HG03159 (cell line): ENCODE data around the gene SGPP1.
"Not testable (repeated sequence)": the region's sequence is repeated elsewhere in the genome, so short reads cannot be mapped to it uniquely, and the experiment has no call there.

Experiments used
- ATAC-seq: cut with Tn5 transposase; IDR thresholded peaks from one replicate; pipeline ENCODE4 v1.9.1; 2021; ENCODE audit warnings: mild to moderate bottlenecking, moderate library complexity; ENCODE audit not compliant: unreplicated experiment

SGPP1 gene

GRCh38 chr14:63726499-63726898 lies 1.4 kb downstream of the SGPP1 start:
- ATAC-seq: no peak

- no peak for ATAC-seq
Measured at GRCh38 chr14:63725786-63726460, 1.9 kb downstream of the SGPP1 start.

GRCh38 chr14:63717702-63718101 lies 10.2 kb downstream of the SGPP1 start:
- ATAC-seq: no peak

- ATAC-seq: no peak
Measured at GRCh38 chr14:63715360-63715759, 12.5 kb downstream of the SGPP1 start.

- ATAC-seq: no peak
Measured at GRCh38 chr14:63713764-63714163, 14.1 kb downstream of the SGPP1 start.

GRCh38 chr14:63713058-63713457 lies 14.8 kb downstream of the SGPP1 start:
- no peak for ATAC-seq

- no peak for ATAC-seq
Measured at GRCh38 chr14:63712123-63712522, 15.7 kb downstream of the SGPP1 start.

GRCh38 chr14:63710497-63710896 lies 17.4 kb downstream of the SGPP1 start:
- no peak for ATAC-seq

- ATAC-seq: no peak
Measured at GRCh38 chr14:63709589-63709988, 18.3 kb downstream of the SGPP1 start.

GRCh38 chr14:63707216-63707615 lies 20.6 kb downstream of the SGPP1 start:
- no peak for ATAC-seq

- ATAC-seq: peak; percentile 46
Measured at GRCh38 chr14:63705561-63706070, 22.2 kb downstream of the SGPP1 start.

- not testable (repeated sequence) for ATAC-seq
Measured at GRCh38 chr14:63702530-63702929, 25.3 kb downstream of the SGPP1 start.

- ATAC-seq: no peak
Measured at GRCh38 chr14:63701606-63702299, 26.1 kb downstream of the SGPP1 start.

GRCh38 chr14:63692310-63693020 lies 35.4 kb downstream of the SGPP1 start:
- ATAC-seq: no peak

GRCh38 chr14:63689132-63689531 lies 38.7 kb downstream of the SGPP1 start:
- no peak for ATAC-seq

GRCh38 chr14:63686926-63687325 lies 40.9 kb downstream of the SGPP1 start:
- ATAC-seq: no peak

- ATAC-seq: no peak
Measured at GRCh38 chr14:63685401-63685800, 42.5 kb downstream of the SGPP1 start.

GRCh38 chr14:63682727-63683593 lies 44.9 kb downstream of the SGPP1 start:
- no peak for ATAC-seq

- ATAC-seq: no peak
Measured at GRCh38 chr14:63678536-63678935, 49.3 kb downstream of the SGPP1 start.

GRCh38 chr14:63677891-63678379 lies 49.9 kb downstream of the SGPP1 start:
- ATAC-seq: no peak

- no peak for ATAC-seq
Measured at GRCh38 chr14:63676615-63677014, 51.2 kb downstream of the SGPP1 start.
